HepG2 (cell line): ENCODE results near the gene EFNA4. TPM values are rescaled to one million over a fixed set of nuclear protein-coding genes. Genes with fewer than 3 reads are reported as not detected.
A peak's percentile ranks its signal among the peaks of the same experiment; 100 is the strongest.

Experiments used
- E2F5 ChIP-seq: sonication (generic); formaldehyde crosslinking; conservative IDR thresholded peaks from 2 replicates; pipeline ENCODE4 v1.4.0; 2020; ENCODE audit warnings: missing genetic modification reagents
- ELF3 ChIP-seq: IDR thresholded peaks from 2 replicates; pipeline ENCODE4 v1.6.1; 2016; ENCODE audit warnings: missing genetic modification reagents, missing compliant biosample characterization
- HMG20A ChIP-seq: IDR thresholded peaks from 2 replicates; pipeline ENCODE4 v1.6.1; 2016; ENCODE audit warnings: borderline replicate concordance
- HMG20B ChIP-seq: conservative IDR thresholded peaks from 2 replicates; pipeline ENCODE4 v1.6.1; 2016; ENCODE audit warnings: missing genetic modification reagents, missing compliant biosample characterization
- HOXA7 ChIP-seq: sonication (generic); formaldehyde crosslinking; IDR thresholded peaks from 2 replicates; pipeline ENCODE4 v1.8.1; 2022; ENCODE audit warnings: mild to moderate bottlenecking, missing genetic modification reagents, moderate library complexity
- HOXA9 ChIP-seq: sonication (generic); formaldehyde crosslinking; IDR thresholded peaks from 2 replicates; pipeline ENCODE4 v1.8.1; 2022; ENCODE audit warnings: missing genetic modification reagents, mild to moderate bottlenecking, moderate library complexity, borderline replicate concordance
- KLF11 ChIP-seq: IDR thresholded peaks from 2 replicates; pipeline ENCODE4 v1.6.1; 2016; ENCODE audit warnings: missing compliant biosample characterization
- KLF15 ChIP-seq: sonication (generic); formaldehyde crosslinking; IDR thresholded peaks from 2 replicates; pipeline ENCODE4 v1.8.1; 2023; ENCODE audit warnings: borderline replicate concordance, mild to moderate bottlenecking, inconsistent platforms, missing genetic modification reagents, mixed read lengths
- REPIN1 ChIP-seq: sonication (generic); formaldehyde crosslinking; IDR thresholded peaks from 2 replicates; pipeline ENCODE4 v1.8.0; 2022; ENCODE audit warnings: missing genetic modification reagents, low read depth, mild to moderate bottlenecking, borderline replicate concordance
- REST ChIP-seq, 2 experiments: IDR thresholded peaks; 2 replicates each; pipeline ENCODE4 v1.6.1; 2011 to 2012; ENCODE audit warnings: low read length in 2 of 2, borderline replicate concordance in 1 of 2, low read depth in 1 of 2, mild to moderate bottlenecking in 1 of 2, moderate library complexity in 1 of 2
- SKIL ChIP-seq: sonication (generic); formaldehyde crosslinking; IDR thresholded peaks from 2 replicates; pipeline ENCODE4 v1.8.0; 2022; ENCODE audit warnings: missing genetic modification reagents, mild to moderate bottlenecking, moderate library complexity, borderline replicate concordance
- USF2 ChIP-seq, 2 experiments: sonication (generic) in 1 of 2; formaldehyde crosslinking in 1 of 2; IDR thresholded peaks; 2 replicates each; pipeline versions ENCODE4 v1.5.1 to v1.6.1; 2011 to 2020; ENCODE audit warnings: borderline replicate concordance in 1 of 2, low read depth in 1 of 2, low read length in 1 of 2, mild to moderate bottlenecking in 1 of 2, missing genetic modification reagents in 1 of 2, moderate library complexity in 1 of 2
- ZFP1 ChIP-seq: IDR thresholded peaks from 2 replicates; pipeline ENCODE4 v1.6.1; 2016
- ZNF18 ChIP-seq: sonication (generic); formaldehyde crosslinking; IDR thresholded peaks from 2 replicates; pipeline ENCODE4 v1.8.0; 2022; ENCODE audit warnings: mild to moderate bottlenecking, missing genetic modification reagents; ENCODE audit not compliant: insufficient replicate concordance
- ZNF709 ChIP-seq: sonication (generic); formaldehyde crosslinking; IDR thresholded peaks from 2 replicates; pipeline ENCODE4 v1.5.0; 2020; ENCODE audit warnings: mild to moderate bottlenecking, missing genetic modification reagents
- ZNF777 ChIP-seq: sonication (generic); formaldehyde crosslinking; IDR thresholded peaks from 2 replicates; pipeline ENCODE4 v1.4.0; 2020; ENCODE audit warnings: missing genetic modification reagents
- polyA plus RNA-seq, 8 experiments: library from polyadenylated mRNA; depleted of rRNA in 3 of 8; stranded (reverse) in 7 of 8; unstranded in 1 of 8; fragments of >200 nt; fragmentation: Illumina TruSeq in 4 of 8; extraction: Trizol in 4 of 8; gene quantifications; 2 replicates each; pipeline versions ENCODE4 v1.2.1 to v1.2.3, GENCODE V29; 2011 to 2016; ENCODE audit warnings: low read depth in 4 of 8, missing spikeins in 1 of 8, mixed read lengths in 1 of 8; ENCODE audit not compliant: insufficient read depth in 1 of 8
- total RNA-seq, 5 experiments: library from RNA; depleted of rRNA; stranded (reverse); fragments of >200 nt; fragmentation: Illumina TruSeq; extraction: Trizol; gene quantifications; 2 replicates each; pipeline ENCODE4 v1.2.3, GENCODE V29; 2016; ENCODE audit warnings: low read depth in 1 of 5

EFNA4 gene
- total and polyA plus RNA-seq, 2 of the 13 experiments (the other 11 are each of a cell fraction or from before 2014, with no cell fraction given) = 12.0 to 17.2 TPM

DNA sequence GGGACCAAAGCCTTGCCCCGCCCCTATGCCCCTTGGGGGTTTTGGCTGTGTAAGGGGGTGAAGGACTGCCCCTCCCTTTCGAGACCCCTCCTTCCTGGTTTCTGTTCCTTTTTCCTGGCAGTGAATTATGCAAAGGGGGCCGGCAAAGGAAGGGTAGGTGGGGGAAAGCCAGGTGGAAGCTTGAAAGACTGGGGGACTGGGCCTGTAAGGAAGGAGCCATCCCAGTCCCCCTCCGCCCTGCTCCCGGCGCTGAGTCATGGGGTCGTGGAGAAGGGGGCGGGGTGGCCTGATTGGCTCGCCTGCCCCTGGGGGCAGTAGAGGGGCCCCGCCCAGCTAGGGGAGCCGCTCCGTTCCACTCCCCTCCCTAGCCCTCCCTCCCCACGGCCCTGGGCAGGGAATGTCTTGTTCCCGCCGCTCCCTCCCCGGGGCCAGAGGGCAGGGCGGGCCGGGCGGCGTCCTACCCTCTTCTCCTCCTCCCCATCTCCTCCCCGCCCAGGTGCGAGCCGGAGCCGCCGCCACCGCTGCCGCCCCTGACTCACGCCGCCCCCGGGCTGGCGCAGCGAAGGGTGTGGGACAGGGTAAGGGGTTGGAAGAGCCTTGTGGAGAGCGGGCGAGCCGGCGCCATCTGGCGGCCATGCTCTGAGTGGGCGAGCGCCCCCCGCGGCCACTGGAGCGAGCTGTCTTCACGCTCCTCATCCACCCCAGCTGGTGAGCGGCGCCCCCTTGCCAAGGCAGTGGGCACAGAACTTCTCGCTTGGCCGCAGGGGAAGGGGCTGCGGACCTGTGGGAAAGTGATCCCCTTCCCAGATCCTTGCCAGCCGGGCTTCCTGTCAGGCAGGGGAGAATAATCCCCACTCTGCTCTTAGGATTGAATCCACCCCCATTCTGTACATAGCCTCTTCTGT is 46.2 kb upstream of the EFNA4 start (continued):
- TF ChIP-seq REST (IDR thresholded peaks at IDR 0.05; ENCODE audit: borderline replicate concordance in 1 of 2, low read depth in 1 of 2, low read length in 2 of 2) (no peak), HMG20B (CRISPR knock-in tag) (0 out of 2 replicates have a peak, but pooled peaks have one; percentile 15), HOXA9 (no peak), USF2 (IDR thresholded peaks at IDR 0.05; ENCODE audit: low read depth, low read length) (no peak), USF2 (CRISPR knock-in tag; IDR thresholded peaks at IDR 0.05; ENCODE audit: borderline replicate concordance) (no peak), KLF11 (CRISPR knock-in tag) (0 out of 2 replicates have a peak, but pooled peaks have one; percentile 56), ZNF18 (no peak), HOXA7 (no peak), E2F5 (CRISPR knock-in tag) (peak; percentile 49; the same call in 1 of the 2 replicates), ELF3 (peak; percentile 76; the same call in 1 of the 2 replicates), ZNF709 (peak; percentile 48; the same call in 1 of the 2 replicates), REPIN1 (CRISPR knock-in tag) (peak; percentile 91), HMG20A (peak; percentile 30; the same call in 1 of the 2 replicates), KLF15 (CRISPR knock-in tag) (no peak), ZNF777 (CRISPR knock-in tag) (peak; percentile 48), SKIL (peak; percentile 75), ZFP1 (CRISPR knock-in tag) (no peak; the same call in 1 of the 2 replicates)
